Esophagus squamous epithelium (tissue), 5 donors: ENCODE data around the gene TMEM167B. TPM values are rescaled to one million over a fixed set of nuclear protein-coding genes. Genes with fewer than 3 reads are reported as not detected.

ENCODE experiments used
- DNase-seq: peaks from one replicate; lab custom pipeline; 2025; lab: John Stamatoyannopoulos, UW
- H3K27ac ChIP-seq, 4 donors: fragments of 200-600 bp; sonication (generic); one replicate each; pipeline ENCODE4 v1.5.1; 2016 to 2019; ENCODE audit warnings: mild to moderate bottlenecking in 1 of 4
- H3K27me3 ChIP-seq, 4 donors: fragments of 200-600 bp; sonication (generic); 1 replicate in 3 of 4; 2 replicates in 1 of 4; pipeline versions ENCODE4 v1.5.1 to v1.6.0; 2017 to 2021; ENCODE audit warnings: antibody characterized with exemption in 1 of 4
- H3K36me3 ChIP-seq, 3 donors: fragments of 200-600 bp; sonication (generic); one replicate each; pipeline ENCODE4 v1.5.1; 2016 to 2019
- H3K4me1 ChIP-seq, 3 donors: fragments of 200-600 bp; sonication (generic); one replicate each; pipeline ENCODE4 v1.5.1; 2017 to 2019
- H3K4me3 ChIP-seq, 4 donors: fragments of 200-600 bp; sonication (generic); 1 replicate in 3 of 4; 2 replicates in 1 of 4; pipeline ENCODE4 v1.5.1; 2016 to 2019; ENCODE audit warnings: mild to moderate bottlenecking in 2 of 4, moderate library complexity in 1 of 4
- H3K9me3 ChIP-seq, 3 donors: fragments of 200-600 bp; sonication (generic); one replicate each; pipeline ENCODE4 v1.5.1; 2016 to 2019
- POLR2A ChIP-seq, 4 donors: fragments of 450-650 bp; IDR thresholded peaks; one replicate each; pipeline ENCODE4 v1.6.1; 2017; ENCODE audit warnings: antibody characterized with exemption in 4 of 4, mild to moderate bottlenecking in 4 of 4, moderate library complexity in 3 of 4
- WGBS, 2 donors: methylation state at CpG; one replicate each; pipeline ENCODE4 v1.1.5; 2018; 5-methylcytosine and 5-hydroxymethylcytosine counted together
- intact Hi-C: fragments of 100-400 bp; cut with DNase I; formaldehyde crosslinking; loops from one replicate; pipeline ENCODE4 v1.15.0; 2022
- total RNA-seq, 4 donors: library from RNA; depleted of rRNA; stranded (reverse); fragments of >200 nt; gene quantifications; one replicate each; pipeline ENCODE4 v1.1.0, GENCODE V29; 2016
- TF ChIP-seq, protein P1 (sequence below), 6 experiments: fragments of 450-650 bp in 4 of 6; fragments of 200-600 bp in 2 of 6; sonication (generic) in 2 of 6; IDR thresholded peaks; one replicate each; pipeline ENCODE4 v1.5.1; 2016 to 2019; ENCODE audit warnings: antibody characterized with exemption in 6 of 6, mild to moderate bottlenecking in 4 of 6, moderate library complexity in 4 of 6
- donor health status: DM: yes; HTN: yes; CAD: no.

The TMEM167B gene
- 10 to 100 TPM; 10.8 to 21.4 (median 16.0) TPM for total RNA-seq

DNA sequence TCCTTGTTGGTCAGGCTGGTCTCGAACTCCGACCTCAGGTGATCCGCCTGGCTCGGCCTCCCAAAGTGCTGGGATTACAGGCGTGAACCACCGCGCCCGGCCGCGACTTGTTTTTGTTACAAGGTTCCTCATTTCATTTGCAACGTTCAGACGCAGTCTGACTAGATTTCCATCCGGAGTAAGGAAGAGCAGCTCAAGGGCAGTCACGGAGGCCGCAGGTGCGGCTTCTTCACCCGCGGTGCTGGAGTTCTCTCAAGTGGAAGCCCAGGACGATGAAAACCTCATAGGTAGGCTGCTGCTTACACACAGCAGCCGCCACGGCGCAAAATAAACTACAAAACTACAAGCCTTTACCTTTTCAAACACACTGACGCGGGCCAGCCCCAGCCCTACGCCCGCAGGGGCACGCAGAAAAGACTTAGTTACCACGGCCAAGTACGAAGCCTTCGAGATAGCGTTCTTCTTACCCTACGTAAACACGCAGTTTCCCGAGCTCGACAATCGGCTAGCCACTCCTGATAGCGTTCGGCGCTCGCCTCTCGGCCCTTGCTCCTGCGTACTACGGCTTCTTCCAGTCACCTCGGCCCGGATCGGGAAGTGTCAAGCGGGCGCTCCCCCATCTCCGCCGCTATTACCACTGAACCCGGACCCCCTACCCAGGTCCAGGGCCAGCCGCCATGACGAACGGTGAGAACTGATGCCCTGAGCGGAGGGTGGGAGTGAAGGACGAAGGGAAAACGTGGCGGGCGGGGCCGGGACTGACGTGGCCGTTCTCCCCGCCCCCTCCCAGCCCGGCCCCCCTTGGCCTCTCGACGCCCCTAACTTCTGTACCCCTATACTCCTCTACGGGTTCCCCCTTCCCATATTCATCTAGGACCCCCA, at the start of gene TMEM167B:
Gene TMEM167B (plus strand): TSS at position 569 of the 882 bp plus-strand sequence. CDS start 109 bp downstream, at position 678.
- Histone ChIP-seq H3K27ac (peak within 1 kb of the TSS; percentile 95 to 99 (median 96)), H3K4me1 (peaks cover 14 to 56% (median 18%) of the 10 kb centered on the region in 3 donors), H3K4me3 (peak within 1 kb of the TSS; percentile 62 to 81 (median 71)), H3K36me3 (peaks cover 4 to 27% (median 5%) of the 10 kb centered on the region in 3 donors), H3K9me3 (no peaks in the 10 kb centered on the region), H3K27me3 (no peaks in the 10 kb centered on the region)
- TF ChIP-seq, protein P1, sequence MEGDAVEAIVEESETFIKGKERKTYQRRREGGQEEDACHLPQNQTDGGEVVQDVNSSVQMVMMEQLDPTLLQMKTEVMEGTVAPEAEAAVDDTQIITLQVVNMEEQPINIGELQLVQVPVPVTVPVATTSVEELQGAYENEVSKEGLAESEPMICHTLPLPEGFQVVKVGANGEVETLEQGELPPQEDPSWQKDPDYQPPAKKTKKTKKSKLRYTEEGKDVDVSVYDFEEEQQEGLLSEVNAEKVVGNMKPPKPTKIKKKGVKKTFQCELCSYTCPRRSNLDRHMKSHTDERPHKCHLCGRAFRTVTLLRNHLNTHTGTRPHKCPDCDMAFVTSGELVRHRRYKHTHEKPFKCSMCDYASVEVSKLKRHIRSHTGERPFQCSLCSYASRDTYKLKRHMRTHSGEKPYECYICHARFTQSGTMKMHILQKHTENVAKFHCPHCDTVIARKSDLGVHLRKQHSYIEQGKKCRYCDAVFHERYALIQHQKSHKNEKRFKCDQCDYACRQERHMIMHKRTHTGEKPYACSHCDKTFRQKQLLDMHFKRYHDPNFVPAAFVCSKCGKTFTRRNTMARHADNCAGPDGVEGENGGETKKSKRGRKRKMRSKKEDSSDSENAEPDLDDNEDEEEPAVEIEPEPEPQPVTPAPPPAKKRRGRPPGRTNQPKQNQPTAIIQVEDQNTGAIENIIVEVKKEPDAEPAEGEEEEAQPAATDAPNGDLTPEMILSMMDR (IDR thresholded peaks at IDR 0.05) = peak in 1 of 6 experiments; percentile 40
- peak in 2 of 4 donors; percentile 56 to 84 for TF ChIP-seq POLR2A (IDR thresholded peaks at IDR 0.05)
- intact Hi-C loops = loop anchor here (10.0 kb wide), 1 partner anchor 46 kb away; the partner anchor contains the start of gene WDR47
- WGBS, 2 donors = 7 to 17% methylated on average over 34 to 53 of the region's 67 CpGs
- peak; percentile 58 for DNase-seq

DNA sequence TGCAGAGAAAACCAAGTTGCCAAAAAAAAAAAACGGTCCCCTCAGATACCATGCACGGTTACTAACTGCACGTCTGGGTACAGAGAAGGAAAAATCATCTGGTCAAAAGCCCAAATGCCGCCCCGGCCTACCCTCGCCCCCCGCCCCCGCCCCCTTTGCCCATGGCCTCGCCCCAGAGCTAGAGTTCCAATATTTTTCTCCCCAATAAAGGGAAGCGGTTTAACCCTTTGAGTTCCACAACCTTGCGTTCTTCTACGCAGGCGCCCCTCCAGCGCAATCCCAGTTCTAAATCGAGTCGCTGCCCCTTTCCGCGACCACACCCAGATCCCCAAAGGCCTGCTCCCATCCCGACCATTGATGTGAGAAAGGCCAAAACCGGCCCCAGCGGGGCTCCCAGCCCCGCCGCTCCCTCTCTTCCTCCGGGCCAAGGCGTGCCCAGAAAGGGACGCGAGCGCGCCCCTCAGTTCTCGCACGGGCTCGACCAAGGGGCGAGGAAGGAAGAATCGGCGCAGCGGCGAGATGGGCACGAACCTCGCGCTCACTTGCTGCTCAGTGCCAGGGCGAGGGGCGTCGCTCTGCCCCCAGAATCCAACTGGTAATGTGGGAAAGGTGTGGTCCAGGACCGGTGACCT, 49.5 kb upstream of the TMEM167B start:
- Histone ChIP-seq H3K4me3 (peak overlapping the region; percentile 91 to 99 (median 96)), H3K27me3 (no peaks in the 10 kb centered on the region), H3K27ac (peak overlapping the region; percentile 90 to 96 (median 94)), H3K9me3 (no peaks in the 10 kb centered on the region), H3K36me3 (peaks cover 0 to 6% (median 0%) of the 10 kb centered on the region in 3 donors), H3K4me1 (peaks cover 10 to 37% (median 14%) of the 10 kb centered on the region in 3 donors)
- TF ChIP-seq POLR2A (IDR thresholded peaks at IDR 0.05) = no peak
- intact Hi-C loops = loop anchor here (10.0 kb wide), 1 partner anchor 54 kb away; the partner anchor contains the start of gene TMEM167B
- WGBS, 2 donors = 0% methylated on average over 8 to 11 of the region's 44 CpGs
- no peak for DNase-seq

DNA sequence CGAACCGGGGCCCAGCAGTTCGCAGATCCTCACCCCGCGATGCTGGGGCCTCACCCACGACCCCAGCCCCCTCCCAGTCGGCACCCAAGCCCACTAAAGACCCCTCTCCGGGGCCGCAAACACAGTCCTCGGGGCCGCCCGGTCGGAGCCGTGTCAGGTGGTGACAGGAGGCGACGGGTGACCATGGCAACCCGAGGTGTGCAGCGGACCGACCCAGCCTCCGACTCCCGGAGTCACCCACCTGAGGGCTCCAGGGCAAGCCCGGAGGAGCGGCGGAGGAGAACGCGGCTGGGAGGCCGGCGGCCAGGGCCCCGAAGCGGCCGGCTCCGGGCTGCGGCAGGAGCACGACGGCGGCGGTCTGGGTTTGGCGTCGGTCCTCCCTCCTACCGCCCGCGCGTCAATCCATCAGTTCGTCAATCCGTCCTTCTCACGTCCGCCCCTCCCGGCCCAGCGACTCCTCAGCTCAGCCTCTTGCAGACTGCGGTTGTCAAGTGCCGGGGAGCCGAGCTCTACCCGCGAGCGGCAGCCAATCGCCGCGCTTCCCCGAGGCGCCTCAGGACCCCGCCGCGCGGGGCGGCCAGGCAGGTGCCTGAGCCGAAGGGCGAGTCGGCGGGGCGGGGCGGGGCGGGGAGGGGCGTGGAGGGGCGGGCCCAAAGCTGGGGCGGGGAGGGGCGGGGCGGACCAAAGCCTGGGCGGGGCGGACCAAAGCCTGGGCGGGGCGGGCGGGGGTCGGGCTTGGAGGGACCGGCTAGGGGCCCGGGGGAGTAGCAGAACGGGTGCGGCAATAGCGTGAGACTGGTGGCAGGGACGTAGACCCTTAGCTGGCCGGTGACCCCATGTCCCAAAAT, 48.7 kb upstream of the TMEM167B start, which contains the start of gene WDR47:
Gene WDR47 (minus strand): TSS at position 482 of the 848 bp plus-strand sequence. CDS start 18,590 bp downstream, outside the sequence.
- intact Hi-C loops = loop anchor here (10.0 kb wide), 1 partner anchor 53 kb away; the partner anchor contains the start of gene TMEM167B
- H3K27me3 ChIP-seq = no peaks in the 10 kb centered on the region
- H3K4me1 ChIP-seq = peaks cover 10 to 44% (median 14%) of the 10 kb centered on the region in 3 donors
- H3K36me3 ChIP-seq = no peaks in the 10 kb centered on the region
- DNase-seq = peak; percentile 81
- no peaks in the 10 kb centered on the region for H3K9me3 ChIP-seq
- H3K27ac ChIP-seq = peak within 1 kb of the TSS; percentile 90 to 96 (median 94)
- TF ChIP-seq, protein P1 (IDR thresholded peaks at IDR 0.05) = peak in 1 of 6 experiments; percentile 16
- peak in 3 of 4 donors; percentile 95 to 98 (median 97) for TF ChIP-seq POLR2A (IDR thresholded peaks at IDR 0.05)
- 0% methylated on average over 1 to 2 of the region's 90 CpGs for WGBS, 2 donors
- peak within 1 kb of the TSS; percentile 91 to 99 (median 96) for H3K4me3 ChIP-seq

DNA sequence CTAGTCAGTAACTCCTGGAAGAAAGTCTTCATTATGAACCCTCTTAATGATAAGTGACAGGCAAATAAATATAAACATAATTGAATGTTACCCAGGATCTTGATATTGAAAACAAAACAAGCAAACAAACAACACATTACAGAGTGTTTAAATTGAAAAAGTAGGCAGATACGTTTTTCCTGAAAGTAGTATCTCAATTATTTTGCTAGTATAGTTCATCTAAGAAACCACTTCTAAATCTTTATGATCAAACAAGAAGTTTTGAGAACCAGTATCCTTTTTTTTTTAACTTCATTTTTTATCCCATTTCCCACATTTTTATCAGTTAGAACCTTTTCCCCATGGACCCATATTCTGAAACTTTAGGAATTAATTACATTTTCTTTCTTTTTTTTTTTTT, 45.0 kb upstream of the TMEM167B start:
- no peaks in the 10 kb centered on the region for H3K27me3 ChIP-seq
- H3K9me3 ChIP-seq = no peaks in the 10 kb centered on the region
- DNase-seq = no peak
- WGBS, 2 donors = 66 to 73% methylated on average over 1 of the region's 1 CpG
- peaks cover 3 to 54% (median 11%) of the 10 kb centered on the region in 3 donors for H3K4me1 ChIP-seq
- TF ChIP-seq POLR2A (IDR thresholded peaks at IDR 0.05) = no peak
- TF ChIP-seq, protein P1 (IDR thresholded peaks at IDR 0.05) = no peak
- intact Hi-C loops = loop anchor here (10.0 kb wide), 1 partner anchor 49 kb away; the partner anchor contains the start of gene TMEM167B
- no peak overlapping the region for H3K4me3 ChIP-seq
- H3K27ac ChIP-seq = no peak overlapping the region
- H3K36me3 ChIP-seq = no peaks in the 10 kb centered on the region
